Islet of Langerhans (tissue), 1 donor: ENCODE data around the gene PGLYRP4.
"Not testable (repeated sequence)": the region's sequence is repeated elsewhere in the genome, so short reads cannot be mapped to it uniquely, and the experiment has no call there.

Experiments
- FAIRE-seq: peaks from one replicate; lab custom pipeline; 2011; peaks lifted over from hg19 to GRCh38; lab: Jason Lieb, UNC

PGLYRP4 gene

DNA sequence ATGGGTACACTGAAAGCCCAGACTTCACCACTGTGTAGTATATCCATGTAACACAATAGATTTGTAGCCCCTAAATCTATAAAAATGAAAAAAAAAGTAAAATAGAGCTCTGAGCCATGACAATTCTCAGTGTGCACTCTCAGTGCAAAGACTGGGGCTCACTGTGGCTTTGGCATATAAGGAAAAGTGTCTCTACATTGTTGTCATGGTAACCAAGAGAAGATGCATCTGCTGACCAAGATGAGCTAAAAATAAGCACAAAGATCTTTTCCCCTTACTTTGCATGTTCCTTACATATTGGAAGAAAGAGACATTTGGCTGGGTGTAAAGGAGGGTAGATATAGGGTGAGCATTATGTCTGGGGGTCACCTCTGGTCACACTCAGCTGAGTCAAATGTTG is 12.0 kb downstream of the PGLYRP4 start:
- no peak for FAIRE-seq

DNA sequence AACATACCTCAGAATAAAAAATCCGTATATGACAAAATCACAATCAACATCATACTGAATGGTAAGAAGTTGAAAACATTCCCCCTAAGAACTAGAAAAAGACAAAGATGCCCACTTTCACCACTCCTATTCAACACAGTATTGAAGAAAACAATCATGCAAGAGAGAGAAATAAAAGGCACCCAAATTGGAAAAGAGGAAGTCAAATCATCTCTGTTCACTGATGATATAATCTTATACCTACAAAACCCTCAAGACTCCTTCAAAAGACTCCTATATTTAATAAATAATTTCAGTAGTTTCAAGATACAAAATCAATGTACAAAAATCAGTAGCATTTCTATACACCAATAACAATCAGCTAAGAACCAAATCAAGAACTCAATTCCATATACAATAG is 14.7 kb downstream of the PGLYRP4 start:
- no peak for FAIRE-seq

DNA sequence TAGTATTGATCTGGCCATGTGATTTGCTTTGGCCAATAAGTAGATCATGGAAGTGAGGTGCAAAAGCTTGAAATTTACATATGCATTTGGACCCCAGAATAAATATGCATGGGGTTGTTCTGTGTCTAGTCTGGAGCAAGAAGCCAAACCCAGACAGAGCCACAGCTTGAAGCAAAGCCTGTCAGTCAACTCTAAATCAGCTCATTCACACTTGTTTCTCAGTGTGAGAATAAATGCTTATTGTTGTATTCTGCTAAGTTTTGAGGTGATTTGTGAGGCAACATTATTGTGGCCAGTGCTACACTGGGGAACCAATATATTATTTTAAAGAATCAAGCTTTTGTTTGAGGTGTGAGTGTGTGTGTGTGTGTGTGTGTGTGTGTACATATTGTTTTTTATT is 23.7 kb downstream of the PGLYRP4 start:
- FAIRE-seq = no peak

DNA sequence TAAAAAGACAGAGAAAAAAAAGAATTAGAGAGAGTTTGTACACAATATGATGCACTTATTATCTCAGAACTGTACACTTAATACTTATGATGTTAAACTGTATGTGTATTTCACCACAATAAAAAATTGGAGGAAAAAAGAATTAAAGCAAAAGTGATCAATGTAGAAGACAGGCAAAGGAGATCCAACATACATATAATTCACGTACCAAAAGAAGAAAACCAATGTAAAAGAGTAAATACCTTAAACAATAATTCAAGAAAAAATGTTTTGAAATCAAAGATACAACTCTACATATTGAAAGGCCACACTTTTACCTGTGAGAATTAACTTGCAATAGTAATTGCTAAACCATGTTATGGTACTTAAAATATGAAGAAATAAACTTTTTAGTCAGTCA is 26.1 kb downstream of the PGLYRP4 start:
- FAIRE-seq = no peak

DNA sequence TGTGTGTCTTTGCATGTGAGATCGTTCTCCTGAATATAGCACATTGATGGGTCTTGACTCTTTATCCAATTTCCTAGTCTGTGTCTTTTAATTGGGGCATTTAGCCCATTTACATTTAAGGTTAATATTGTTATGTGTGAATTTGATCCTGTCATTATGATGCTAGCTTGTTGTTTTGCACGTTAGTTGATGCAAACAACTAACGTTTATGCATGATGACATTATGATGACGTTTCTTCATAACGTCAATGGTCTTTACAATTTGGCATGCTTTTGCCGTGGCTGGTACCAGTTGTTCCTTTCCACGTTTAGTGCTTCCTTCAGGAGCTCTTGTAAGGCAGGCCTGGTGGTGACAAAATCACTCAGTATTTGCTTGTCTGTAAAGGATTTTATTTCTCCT is 30.5 kb downstream of the PGLYRP4 start:
- FAIRE-seq = not testable (repeated sequence)

DNA sequence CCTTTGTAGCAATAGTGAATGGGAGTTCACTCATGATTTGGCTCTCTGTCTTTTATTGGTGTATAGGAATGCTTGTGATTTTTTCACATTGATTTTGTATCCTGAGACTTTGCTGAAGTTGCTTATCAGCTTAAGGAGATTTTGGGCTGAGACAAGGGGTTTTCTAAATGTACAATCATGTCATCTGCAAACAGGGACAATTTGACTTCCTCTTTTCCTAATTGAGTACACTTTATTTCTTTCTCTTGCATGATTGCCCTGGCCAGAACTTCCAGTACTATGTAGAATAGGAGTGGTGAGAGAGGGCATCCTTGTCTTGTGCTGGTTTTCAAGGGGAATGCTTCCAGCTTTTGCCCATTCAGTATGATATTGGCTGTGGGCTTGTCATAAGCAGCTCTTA is 32.6 kb downstream of the PGLYRP4 start:
- not testable (repeated sequence) for FAIRE-seq

DNA sequence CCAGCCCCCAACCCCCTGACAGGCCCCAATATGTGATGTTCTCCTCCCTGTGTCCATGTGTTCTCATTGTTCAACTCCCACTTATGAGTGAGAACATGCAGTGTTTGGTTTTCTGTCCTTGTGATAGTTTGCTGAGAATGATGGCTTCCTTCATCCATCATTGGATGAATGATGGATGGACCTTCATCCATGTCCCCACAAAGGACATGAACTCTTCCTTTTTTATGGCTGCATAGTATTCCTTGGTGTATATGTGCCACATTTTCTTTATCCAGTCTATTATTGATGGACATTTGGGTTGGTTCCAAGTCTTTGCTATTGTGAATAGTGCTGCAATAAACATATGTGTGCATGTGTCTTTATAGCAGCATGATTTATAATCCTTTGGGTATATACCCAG is 34.3 kb downstream of the PGLYRP4 start:
- FAIRE-seq = not testable (repeated sequence)

DNA sequence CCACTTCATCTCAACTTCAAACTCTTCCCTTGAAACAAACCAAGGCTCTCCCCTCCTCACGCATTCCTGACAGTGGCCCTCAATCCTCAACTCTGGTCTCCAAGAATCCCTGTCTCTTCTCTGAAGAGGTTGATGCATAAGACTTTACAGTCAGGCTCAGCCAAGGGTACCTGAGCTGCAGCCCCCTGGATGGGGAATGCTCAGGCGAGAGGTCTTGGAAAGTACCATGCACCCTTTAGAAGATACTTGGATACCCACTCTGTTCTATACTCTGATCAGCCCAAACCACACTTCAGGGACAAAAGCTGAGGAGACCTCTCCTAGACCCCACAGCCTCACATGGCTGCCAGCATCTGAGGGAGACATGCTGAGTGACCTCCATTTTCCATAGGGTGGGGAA is 35.4 kb downstream of the PGLYRP4 start:
- no peak for FAIRE-seq

DNA sequence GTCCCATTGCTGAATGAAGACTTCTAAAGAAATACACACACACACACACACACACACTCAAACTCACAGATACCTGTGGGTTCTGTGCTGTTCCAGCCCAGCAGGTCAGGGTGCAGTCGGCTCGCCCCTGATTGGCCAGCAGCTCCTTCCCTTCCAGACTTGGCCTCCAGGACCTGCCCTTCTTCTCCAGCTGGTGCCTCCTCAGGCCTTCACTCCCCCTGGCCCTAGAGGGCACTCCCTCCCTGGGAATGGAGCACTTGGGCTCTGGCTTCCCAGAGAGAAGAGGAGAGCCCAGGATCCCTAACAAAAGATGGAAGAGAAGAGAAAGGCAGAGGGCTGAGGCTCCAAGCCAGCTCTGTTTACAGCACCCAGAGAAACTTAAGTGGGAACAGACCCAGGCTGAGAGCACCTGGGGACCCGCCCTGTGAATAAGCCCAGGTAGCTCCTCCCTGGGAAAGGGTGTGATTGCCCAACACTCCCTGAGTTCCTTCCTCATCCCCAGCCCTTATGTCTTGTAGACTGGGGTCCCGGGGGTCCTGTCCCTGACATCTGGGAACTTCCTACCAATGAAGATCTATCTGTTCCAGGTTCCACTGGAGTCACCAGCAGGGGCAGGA is 36.0 kb downstream of the PGLYRP4 start, which contains the start of gene PGLYRP3:
Gene PGLYRP3 (minus strand): TSS at position 383 of the 617 bp plus-strand sequence. CDS start 2,287 bp downstream, outside the sequence.
- no peak for FAIRE-seq

DNA sequence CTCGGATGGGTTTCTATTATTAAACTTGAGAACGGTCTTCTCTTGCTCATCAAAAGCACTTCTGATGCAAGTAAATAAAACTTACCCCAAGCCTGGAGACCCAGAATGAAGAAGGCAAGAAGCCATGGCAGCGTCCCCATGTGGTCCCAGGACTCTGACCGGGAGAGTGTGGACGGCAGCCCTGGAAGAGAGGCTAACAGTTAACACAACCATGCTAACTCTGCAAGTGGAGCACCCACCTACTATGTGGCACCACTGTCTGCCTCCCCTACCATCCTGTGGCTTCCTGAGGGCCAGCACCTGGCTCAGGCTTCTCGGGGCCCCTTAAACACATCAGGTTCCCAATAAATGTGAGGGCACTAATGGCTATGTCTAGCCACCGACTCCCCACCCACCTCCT is 38.1 kb downstream of the PGLYRP4 start:
- no peak for FAIRE-seq

DNA sequence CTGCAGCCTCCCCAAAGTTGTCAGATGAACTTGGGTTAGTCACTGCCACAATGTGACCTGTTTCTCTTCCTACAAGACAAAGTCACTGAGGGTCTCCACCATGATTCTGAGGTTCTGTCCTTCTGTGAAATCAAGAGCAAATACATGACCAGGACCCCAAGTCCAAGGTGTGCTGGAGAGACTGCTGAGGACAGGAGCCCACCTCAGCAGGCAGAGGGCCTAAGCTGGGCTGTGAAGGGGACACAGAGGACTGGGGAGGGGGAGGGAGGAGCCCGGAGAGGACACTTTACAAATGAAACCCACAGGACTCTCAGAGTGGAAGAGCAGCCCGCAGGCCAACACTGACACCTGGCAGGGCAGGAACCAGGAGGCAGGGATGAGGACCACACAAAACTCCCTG is 39.2 kb downstream of the PGLYRP4 start:
- FAIRE-seq = no peak

DNA sequence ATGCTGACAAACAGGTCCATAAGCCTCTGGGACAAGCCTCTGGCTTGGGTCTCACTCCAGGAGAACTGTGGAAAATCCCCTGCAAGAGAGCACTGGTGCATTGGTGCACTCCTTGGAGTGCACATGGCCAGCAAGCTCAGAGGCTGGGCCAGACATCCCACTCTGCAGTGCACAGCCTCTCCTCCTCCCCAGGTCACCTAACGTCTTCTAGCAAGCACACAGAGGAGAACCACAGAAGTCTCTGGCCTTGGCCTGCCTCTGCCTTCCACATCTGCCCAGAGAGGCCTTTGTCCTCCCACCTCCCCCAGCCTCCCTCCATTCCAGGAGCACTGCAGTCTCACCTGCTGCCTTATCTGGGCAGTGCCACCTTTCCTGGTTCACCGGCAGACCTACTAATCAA is 40.1 kb downstream of the PGLYRP4 start:
- no peak for FAIRE-seq

DNA sequence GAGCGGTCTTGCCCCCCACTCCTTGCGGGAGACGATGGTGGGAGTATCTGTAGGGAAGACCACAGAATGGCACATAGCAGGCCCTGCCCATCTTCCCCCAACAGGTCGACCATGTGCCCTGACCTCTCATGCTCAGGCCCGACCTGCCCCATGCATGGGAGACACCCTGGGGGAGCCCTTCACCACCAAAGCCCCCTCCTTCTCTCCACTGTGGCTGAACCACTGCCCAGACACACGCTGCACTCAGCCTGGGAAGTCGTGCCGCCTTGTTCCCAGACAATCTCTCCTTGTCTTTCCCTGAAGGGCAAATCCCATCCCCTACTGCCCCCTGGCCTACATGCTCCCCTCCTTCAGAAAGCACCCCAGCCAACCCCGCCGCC is 41.4 kb downstream of the PGLYRP4 start:
- no peak for FAIRE-seq

DNA sequence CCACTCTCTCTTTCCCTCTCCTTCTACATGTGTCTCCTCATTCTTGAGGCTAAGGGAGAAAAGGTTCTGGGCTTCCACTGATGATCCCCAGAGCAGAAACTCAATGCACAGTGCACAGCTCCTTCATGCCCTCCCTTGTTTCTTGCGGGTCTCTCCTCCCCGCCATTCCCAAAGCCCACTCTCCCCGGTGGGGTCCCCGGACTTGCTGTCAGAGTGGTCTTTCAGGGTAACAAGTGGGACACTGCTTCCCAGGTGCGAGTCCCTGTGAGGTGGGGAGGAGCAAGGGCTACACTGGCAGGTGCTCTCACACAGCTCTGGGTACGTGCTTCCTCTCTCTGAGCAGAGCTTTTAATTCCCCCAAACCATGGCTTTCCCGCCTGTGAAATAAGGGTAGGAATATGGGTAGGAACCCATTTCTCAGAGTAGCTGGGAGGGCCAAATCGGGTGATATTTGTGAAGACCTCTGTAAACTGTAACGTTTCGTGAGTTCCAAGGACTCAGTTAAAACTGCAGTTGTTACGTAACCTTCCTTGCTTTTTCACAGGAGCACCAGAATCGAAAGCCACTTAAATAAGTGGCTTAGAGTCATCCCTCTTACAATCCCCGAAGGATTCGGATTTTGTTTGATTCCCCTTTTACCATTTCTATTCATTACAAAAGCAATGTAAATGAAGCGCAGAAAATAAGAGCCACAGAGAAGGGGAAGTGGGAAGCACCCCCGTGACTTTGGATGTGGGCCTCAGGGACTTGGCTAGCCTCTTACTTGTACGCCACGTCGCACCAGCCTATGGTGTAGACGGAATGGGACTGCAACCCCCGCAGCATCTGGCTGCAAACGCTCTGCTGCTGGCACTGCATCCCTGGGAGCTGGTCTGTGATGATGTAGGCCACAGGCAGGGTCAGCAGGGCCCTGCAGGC is 42.1 kb downstream of the PGLYRP4 start:
- FAIRE-seq = no peak

DNA sequence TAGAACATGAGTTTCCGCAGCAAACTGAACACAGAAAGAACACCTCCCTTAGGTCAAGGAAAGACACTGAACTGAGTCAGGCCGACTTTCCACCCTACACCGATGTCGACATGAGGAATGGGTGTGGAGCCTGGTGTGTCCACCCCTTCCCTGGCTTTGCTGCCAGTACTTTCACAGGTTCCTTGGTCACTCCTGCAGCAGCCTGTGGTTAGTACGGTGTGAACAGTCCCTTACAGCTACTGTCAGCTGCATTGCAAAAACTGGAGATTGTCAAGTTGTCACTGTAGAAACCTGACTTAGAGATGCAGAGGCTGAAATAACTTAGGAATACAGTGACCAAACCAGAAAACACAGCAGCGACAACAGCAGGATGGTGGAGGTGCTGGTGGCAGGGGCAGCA is 43.0 kb downstream of the PGLYRP4 start:
- FAIRE-seq = no peak

DNA sequence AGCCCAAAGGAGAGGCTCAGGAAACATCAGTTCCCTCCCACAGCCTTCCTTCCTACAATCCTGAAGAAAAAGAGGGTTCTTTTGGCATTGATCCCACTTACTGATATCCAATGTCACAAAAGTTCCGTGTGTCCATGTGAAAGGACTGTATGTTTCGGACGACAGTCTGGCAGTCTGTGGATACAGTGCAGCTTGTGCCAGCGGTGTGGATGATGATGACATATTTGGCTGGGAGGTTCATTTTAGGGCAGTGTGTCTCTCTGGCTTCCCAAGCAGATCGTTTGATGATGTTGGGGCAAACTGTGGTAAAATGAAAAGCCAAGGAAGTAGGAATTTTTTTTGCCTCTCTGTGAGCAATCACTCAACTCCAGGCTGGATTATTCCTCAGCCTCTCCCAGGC is 46.3 kb downstream of the PGLYRP4 start:
- no peak for FAIRE-seq

DNA sequence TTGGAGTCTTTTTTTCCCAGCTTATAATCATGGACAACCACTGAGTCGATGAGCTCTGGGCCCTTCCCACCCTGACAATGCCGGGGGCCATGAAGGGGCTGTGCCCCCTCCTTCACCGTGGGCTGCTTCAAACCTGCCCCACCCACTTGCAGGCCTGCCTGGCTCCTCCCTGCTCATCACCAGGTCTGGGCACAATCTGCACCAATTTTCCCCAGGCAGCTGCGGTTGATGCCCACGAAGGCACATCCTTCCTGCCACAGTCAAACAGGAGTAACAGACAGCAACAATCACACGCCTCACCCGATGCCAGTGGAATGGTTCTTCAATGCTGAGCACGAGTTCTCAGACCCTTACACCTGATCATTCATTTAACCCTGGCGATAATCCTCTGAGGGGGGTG is 54.8 kb downstream of the PGLYRP4 start:
- no peak for FAIRE-seq

DNA sequence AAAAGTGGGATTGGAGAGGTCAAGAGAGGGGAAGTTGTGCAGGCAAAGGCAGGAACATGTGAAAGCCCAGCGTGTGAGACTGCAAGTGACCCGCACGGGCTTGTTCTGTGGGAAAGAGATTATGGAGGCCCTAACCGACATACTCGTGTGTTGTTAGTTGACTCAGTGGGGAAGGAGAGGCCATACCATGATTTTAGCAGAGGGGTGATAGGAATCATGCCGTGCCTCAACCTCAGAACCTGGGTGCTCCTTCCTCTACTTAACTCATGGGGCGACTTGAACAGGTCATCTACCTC is 55.2 kb downstream of the PGLYRP4 start:
- FAIRE-seq = no peak

DNA sequence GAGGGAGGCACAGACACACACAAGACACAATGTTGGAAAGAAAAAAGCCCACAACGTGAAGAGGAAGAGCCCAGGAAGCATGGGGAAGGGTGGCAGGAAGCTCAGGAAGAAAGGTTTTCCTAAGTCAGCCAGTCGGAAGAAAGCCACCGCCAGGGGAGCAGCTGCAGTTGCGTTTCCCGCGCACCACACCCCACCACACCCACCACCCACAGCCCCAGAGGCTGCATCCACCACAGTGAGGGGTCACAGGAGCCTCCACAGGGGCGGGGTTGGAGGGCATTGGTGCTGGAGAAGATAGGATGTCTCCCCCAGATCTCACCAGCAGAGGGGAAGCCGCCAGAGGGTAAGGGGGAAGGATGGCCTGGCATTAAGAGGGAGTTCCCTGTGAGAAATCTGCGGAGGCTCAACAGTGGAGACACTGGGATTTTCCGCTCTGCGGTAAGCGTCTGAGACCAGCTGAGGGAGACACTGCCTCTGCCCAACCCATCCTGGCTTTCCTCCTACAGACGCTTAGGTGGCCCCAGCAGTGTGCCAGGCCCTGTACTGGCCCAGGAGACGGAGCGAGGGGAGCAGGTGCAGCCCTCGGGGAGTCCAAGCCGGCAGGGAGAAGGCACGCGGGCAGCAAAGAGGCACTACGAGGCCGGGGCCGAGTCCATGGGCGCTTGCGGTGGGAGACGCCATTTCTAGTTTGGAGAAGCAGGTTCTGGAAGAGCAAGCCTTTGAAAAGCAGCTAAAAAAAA is 55.7 kb downstream of the PGLYRP4 start:
- FAIRE-seq = no peak

DNA sequence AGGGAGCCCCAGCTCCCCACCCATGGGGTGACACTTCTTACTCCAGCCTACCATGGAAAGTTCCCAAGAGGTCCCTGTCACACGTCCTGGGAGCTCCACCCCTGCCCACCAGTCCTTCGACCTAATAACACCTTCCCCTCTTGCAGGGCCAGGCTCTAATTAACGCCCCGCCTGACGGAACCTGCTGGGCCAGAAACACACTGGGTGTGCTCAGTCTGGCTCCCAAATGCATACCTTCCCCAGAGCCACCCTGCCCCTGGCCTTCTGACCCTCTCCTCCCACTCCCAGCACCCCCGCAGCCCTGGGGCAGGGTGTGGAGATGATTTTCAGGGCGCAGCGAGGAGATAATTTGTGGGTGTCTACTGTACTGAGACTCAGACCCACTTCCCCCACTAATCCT is 56.5 kb downstream of the PGLYRP4 start:
- FAIRE-seq = no peak

DNA sequence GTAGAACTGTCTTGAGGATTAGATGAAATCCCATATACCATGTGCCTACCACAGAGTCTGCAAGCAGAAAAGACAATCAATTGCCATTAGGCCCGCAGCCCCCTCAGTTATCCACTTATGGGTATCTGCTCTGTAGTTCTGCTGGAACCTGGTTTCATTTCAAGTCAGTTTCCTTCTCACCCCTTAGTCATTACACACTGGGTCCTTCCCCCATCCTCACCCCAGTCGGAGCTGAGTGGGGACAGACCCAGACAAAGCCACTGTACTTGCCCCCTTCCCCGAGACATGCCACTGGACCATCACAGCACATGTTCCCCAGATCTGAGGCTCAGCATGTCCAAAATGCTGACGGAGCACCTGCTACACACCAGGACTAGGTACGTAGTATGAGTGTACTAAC is 57.1 kb downstream of the PGLYRP4 start:
- FAIRE-seq = no peak

DNA sequence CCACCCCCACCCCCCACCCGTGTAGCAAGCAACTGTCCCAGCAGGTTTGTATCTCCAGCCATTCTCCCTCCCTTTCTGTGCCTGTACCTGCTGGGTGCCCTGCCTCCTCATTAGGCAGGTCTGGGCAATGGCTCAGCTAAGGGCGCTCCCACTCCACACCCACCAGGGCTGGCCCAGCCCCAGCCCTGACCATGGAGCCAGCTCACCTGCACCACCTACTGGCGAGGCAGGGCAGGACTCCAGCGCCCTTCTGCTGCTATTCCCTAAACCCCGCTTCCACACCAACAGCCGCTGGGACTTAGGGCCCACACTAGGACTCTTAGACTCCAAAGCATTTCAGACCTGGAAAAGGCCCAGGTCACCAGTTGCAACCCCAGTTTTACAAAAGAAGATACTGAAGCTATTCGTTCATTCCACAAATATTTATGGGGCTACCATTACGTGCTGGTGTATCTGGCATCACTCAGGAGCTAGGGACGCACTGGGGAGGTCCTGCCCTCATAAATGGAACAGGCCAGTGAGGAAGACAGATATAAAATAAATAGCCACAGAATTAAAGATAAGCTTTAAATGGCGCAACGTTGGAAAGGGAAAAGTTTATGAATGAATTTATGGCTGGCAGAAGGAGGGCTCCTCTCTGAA is 59.9 kb downstream of the PGLYRP4 start:
- no peak for FAIRE-seq
